GM19238 (cell line): ENCODE data around the gene ARRB2.
"Not testable (repeated sequence)": the region's sequence is repeated elsewhere in the genome, so short reads cannot be mapped to it uniquely, and the experiment has no call there.

Experiments
- DNase-seq: peaks from one replicate; pipeline ENCODE4 v3.0.0; 2011; ENCODE audit warnings: low spot score; ENCODE audit not compliant: insufficient read length

ARRB2 gene

GRCh38 chr17:4701116-4701515, 9.3 kb upstream of the ARRB2 start:
- no peak for DNase-seq

- no peak for DNase-seq
Measured at GRCh38 chr17:4703330-4703691, 7.1 kb upstream of the ARRB2 start.

GRCh38 chr17:4704574-4704907, 5.9 kb upstream of the ARRB2 start:
- not testable (repeated sequence) for DNase-seq

GRCh38 chr17:4704991-4705390, 5.4 kb upstream of the ARRB2 start:
- DNase-seq, result no peak

- no peak for DNase-seq
Measured at GRCh38 chr17:4706121-4706520, 4.3 kb upstream of the ARRB2 start.

GRCh38 chr17:4708436-4708835, 2.0 kb upstream of the ARRB2 start:
- DNase-seq, result no peak

- DNase-seq, result no peak
Measured at GRCh38 chr17:4710693-4711634, 532 bp downstream of the ARRB2 start.

- DNase-seq, result no peak
Measured at GRCh38 chr17:4711661-4712181, 1.3 kb downstream of the ARRB2 start.

- DNase-seq, result no peak
Measured at GRCh38 chr17:4712526-4712925, 2.1 kb downstream of the ARRB2 start.

GRCh38 chr17:4714340-4715062, 4.1 kb downstream of the ARRB2 start:
- DNase-seq, result not testable (repeated sequence)

GRCh38 chr17:4715063-4715744, 4.8 kb downstream of the ARRB2 start:
- no peak for DNase-seq

GRCh38 chr17:4716081-4716480, 5.6 kb downstream of the ARRB2 start:
- DNase-seq, result no peak

- no peak for DNase-seq
Measured at GRCh38 chr17:4717791-4718190, 7.4 kb downstream of the ARRB2 start.

GRCh38 chr17:4718276-4718675, 7.8 kb downstream of the ARRB2 start:
- no peak for DNase-seq

GRCh38 chr17:4719146-4719545, 8.7 kb downstream of the ARRB2 start:
- DNase-seq, result no peak

- no peak for DNase-seq
Measured at GRCh38 chr17:4719684-4720221, 9.3 kb downstream of the ARRB2 start.

GRCh38 chr17:4720787-4721186, 10.4 kb downstream of the ARRB2 start:
- DNase-seq, result no peak

- no peak for DNase-seq
Measured at GRCh38 chr17:4721203-4722135, 11.0 kb downstream of the ARRB2 start.

GRCh38 chr17:4722678-4723240, 12.3 kb downstream of the ARRB2 start:
- DNase-seq, result no peak

GRCh38 chr17:4724650-4725049, 14.2 kb downstream of the ARRB2 start:
- DNase-seq, result no peak
